Measurements from ENCODE around the gene CSF1. TPM values are rescaled to one million over a fixed set of nuclear protein-coding genes. Genes with fewer than 3 reads are reported as not detected.

Gene CSF1
- total RNA-seq, 2 experiments from 2014 or later = 135 to 140 TPM

- ChIA-PET POLR2A (no interaction called here), CTCF (interaction anchor here (14.1 kb wide), 1 partner anchor 200 kb away, joined by 723 read pairs; no protein-coding TSS in a partner anchor)
- Mint-ChIP-seq H3K36me3 (no peaks in the 10 kb centered on the region), H3K27ac (no peak overlapping the region), H3K4me3 (no peak overlapping the region), H3K4me1 (ENCODE audit: low read depth) (no peaks in the 10 kb centered on the region), H3K27me3 (peaks cover 5% of the 10 kb centered on the region), H3K9me3 (no peaks in the 10 kb centered on the region)
- intact Hi-C loops (cut with micrococcal nuclease) = no loop called here
- DNase-seq = no peak
These were observed 67.2 kb downstream of the CSF1 start for GRCh38 chr1:109977657-109978378.

GRCh38 chr1:109978761-109979488 lies 68.3 kb downstream of the CSF1 start:
- intact Hi-C loops (cut with micrococcal nuclease) = no loop called here
- Mint-ChIP-seq H3K4me1 (ENCODE audit: low read depth) (peaks cover 1% of the 10 kb centered on the region), H3K9me3 (no peaks in the 10 kb centered on the region), H3K36me3 (no peaks in the 10 kb centered on the region), H3K4me3 (no peak overlapping the region), H3K27ac (no peak overlapping the region), H3K27me3 (peaks cover 5% of the 10 kb centered on the region)
- POLR2A ChIA-PET = no interaction called here
- CTCF ChIA-PET = interaction anchor here (14.1 kb wide), 1 partner anchor 201 kb away, joined by 723 read pairs; no protein-coding TSS in a partner anchor
- no peak for DNase-seq

GRCh38 chr1:109979489-109980091 lies 68.9 kb downstream of the CSF1 start:
- peaks cover 4% of the 10 kb centered on the region for H3K4me1 Mint-ChIP-seq (ENCODE audit: low read depth)
- H3K27ac Mint-ChIP-seq = no peak overlapping the region
- peaks cover under 1% of the 10 kb centered on the region for H3K36me3 Mint-ChIP-seq
- DNase-seq = no peak
- H3K9me3 Mint-ChIP-seq = no peaks in the 10 kb centered on the region
- CTCF ChIA-PET = interaction anchor here (14.1 kb wide), 1 partner anchor 202 kb away, joined by 723 read pairs; no protein-coding TSS in a partner anchor
- POLR2A ChIA-PET = interaction anchor here (1.2 kb wide), 1 partner anchor 202 kb away, joined by 3 read pairs; no protein-coding TSS in a partner anchor
- H3K27me3 Mint-ChIP-seq = peaks cover 5% of the 10 kb centered on the region
- H3K4me3 Mint-ChIP-seq = no peak overlapping the region
- intact Hi-C loops (cut with micrococcal nuclease) = no loop called here

Other genes starting within 250 kb of the CSF1 start
- 10 to 100 TPM in 1 of 2 experiments, 1 to 10 TPM in 1; 8.2 to 11.9 TPM for gene GSTM2, start 242.8 kb upstream of the CSF1 start, total RNA-seq
- gene GSTM1, start 223.0 kb upstream of the CSF1 start, total RNA-seq = under 1 TPM in 1 of 2 experiments, not detected in 1; 0.22 TPM
- gene GSTM5, start 198.6 kb upstream of the CSF1 start, total RNA-seq = not detected
- 1 to 10 TPM; 1.6 to 2.1 TPM for gene GSTM3, start 169.8 kb upstream of the CSF1 start, total RNA-seq
- not detected for gene EPS8L3, start 146.9 kb upstream of the CSF1 start, total RNA-seq
- gene AHCYL1, start 73.9 kb downstream of the CSF1 start, total RNA-seq = 10 to 100 TPM; 89.6 to 92.3 TPM
- gene STRIP1, start 123.8 kb downstream of the CSF1 start, total RNA-seq = 10 to 100 TPM; 22.7 to 25.7 TPM
- gene ALX3, start 159.8 kb downstream of the CSF1 start, total RNA-seq = not detected
- not detected for gene UBL4B, start 201.6 kb downstream of the CSF1 start, total RNA-seq
- gene SLC6A17, start 239.6 kb downstream of the CSF1 start, total RNA-seq = under 1 TPM; 0.02 to 0.07 TPM

Measured in activated CD4-positive, alpha-beta memory T cell treated with anti-CD3 and anti-CD28 coated beads for 36 hours (primary cell).